GM04504 (cell line): ENCODE results near the gene FAM13C.

Experiments used
- DNase-seq: peaks from one replicate; pipeline ENCODE4 v3.0.0-alpha.2; 2012; ENCODE audit warnings: low read depth

FAM13C gene

DNA sequence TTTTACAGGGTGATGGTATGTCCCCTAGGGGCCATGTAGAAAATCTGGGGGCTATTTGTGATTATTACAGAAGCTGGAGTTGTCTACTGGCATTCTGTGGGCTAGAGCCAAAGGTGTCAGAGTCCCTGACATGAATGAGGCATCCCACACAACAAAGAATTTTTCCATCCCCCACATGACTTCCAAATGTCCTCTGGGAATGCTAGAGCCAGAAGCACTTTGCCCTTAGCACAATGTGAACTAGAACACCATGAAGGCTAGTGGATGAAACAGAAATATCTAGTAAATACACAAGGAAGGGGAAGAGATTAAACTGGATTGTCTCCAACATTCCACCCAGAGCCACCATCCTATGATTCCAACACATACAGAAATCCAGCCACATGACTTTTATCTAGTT, 46.9 kb downstream of the FAM13C start:
- no peak for DNase-seq

- DNase-seq = no peak
Observed at GRCh38 chr10:59314268-59314667, 48.1 kb downstream of the FAM13C start.

DNA sequence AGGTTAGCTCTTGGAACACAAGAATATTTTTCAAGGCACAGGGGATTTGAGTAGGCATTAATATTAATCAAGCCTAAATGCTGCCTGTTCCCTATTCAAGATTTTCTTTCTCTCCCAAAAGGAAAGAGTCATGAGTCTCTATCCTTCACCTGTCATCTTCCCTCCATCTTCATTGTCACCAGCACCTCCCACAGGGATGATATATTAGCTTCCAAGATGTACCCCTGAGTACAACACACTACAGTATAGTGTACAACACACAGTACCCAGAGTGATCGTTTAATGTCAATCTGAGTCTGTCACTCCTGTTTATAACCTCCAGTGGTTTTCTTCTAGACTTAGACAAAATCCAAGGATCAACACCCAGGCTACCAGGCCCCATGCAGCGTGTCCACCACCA, 50.1 kb downstream of the FAM13C start:
- DNase-seq = no peak

DNA sequence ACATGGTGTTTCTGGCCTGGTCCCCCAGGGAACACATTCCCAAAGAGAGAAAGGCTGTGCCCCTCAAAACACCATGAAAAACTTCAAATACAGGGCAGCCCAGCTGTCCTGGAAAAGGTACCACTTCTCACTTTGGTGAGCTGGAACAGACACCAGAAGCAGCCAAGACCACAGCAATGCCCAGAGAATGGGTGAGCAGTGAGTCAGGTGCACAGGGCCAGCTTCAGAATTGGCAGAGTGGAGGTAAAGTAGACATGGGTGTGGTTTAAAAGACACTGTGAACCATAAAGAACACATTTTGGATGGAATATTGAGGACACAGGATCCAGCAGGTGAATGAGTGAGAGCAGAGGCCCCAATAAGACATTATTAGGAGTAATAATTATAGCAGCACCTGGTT, 51.3 kb downstream of the FAM13C start:
- DNase-seq = no peak

- DNase-seq = no peak
Observed at GRCh38 chr10:59310324-59310914, 51.9 kb downstream of the FAM13C start.

DNA sequence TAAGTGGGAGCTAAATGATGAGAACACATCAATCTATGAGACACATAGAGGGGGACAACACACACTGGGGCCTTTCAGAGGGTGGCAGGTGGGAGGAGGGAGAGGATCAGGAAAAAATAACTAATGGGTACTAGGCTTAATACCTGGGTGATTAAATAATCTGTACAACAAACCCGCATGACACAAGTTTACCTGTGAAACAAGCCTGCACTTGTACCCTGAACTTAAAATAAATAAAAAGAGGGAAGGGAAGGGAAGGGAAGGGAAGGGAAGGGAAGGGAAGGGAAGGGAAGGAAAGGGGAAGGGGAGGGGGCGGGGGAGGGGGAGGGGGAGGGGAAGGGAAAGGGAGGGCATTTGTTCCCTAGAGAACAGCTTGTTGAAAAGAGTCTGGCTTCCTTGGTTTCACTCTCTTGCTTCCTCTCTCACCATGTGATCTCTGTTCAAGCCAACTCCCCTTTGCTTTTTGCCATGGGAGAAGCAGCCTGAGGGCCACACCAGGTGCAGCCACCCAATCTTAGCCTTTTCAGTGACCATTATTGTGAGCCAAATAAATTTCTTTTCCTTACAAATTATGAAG, 57.7 kb downstream of the FAM13C start:
- DNase-seq = no peak

DNA sequence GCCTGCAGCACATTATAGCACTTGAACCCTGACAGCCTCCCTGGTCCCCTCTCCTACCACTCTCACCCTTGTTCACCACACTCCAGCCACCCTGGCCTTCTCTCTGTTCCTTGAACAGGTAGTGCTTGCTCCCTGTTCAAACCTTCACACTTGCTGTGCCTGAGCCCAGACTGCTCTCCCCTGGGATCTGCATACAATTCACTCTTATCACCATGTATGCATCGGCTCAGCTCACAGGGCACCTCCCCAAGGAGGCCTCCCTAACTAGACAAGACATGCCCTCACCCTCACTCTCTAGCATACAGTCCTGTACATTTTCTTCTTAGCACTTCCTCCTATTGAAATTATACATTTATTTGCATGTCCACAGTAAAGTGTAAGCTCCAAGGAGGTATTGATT, 59.3 kb downstream of the FAM13C start:
- no peak for DNase-seq

DNA sequence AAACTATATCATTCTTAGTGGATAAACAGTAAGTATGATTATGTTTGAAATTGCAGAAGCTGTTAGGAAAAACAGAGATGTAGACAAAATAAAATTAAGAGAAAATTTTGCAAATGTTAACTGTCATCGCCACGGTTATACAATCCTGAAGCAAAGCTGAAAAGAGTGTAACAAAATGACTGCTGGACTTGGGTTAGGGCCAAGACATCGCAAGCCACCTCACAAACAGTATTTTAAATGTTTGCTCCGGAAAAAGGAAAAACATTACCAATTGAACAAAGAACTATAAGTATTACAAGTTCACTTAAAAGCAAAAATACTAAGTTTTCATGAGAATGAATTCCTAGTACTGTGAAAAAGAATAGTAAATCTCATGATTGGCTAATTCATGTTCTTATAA, 60.0 kb downstream of the FAM13C start:
- no peak for DNase-seq

- no peak for DNase-seq
Observed at GRCh38 chr10:59301067-59301754, 61.1 kb downstream of the FAM13C start.

GRCh38 chr10:59300386-59300785, 62.0 kb downstream of the FAM13C start:
- no peak for DNase-seq

DNA sequence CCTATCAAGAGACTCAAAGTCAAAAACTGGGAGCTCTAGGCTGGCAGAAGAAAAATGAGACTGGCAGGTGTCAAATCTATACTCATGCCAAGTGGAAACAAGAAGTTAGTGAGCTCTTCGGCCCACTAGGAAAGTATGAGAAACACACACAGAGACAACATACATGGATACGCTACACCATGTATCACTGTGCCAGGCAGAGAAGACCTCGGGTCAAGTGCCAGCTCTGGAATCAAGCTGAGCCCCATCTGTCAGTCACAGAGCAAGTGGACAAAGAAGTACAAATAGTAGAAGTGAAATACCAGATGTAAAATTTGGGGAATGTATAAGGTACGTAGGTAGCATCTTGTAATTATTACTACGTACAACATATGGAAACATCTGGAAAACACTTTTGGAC, 62.4 kb downstream of the FAM13C start:
- DNase-seq = no peak

DNA sequence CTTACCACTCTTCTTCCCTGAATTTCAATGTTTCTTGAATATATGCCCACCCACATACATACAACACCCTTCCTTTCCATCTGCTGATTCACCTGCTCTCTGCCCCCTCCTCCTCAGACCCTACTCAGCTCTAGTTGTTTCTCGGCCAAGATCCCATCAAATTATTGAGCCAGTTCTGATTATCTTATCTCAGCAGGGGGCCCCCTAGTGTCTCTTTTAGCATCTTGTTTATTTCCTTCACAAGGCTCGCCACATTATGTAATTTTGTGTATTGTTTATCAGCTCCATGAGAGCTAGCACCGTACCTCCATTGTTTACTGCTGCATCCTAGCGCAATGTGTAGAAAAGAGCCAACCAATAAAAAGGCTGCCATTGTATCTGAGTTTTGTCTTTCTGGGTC, 71.9 kb downstream of the FAM13C start:
- DNase-seq = no peak

DNA sequence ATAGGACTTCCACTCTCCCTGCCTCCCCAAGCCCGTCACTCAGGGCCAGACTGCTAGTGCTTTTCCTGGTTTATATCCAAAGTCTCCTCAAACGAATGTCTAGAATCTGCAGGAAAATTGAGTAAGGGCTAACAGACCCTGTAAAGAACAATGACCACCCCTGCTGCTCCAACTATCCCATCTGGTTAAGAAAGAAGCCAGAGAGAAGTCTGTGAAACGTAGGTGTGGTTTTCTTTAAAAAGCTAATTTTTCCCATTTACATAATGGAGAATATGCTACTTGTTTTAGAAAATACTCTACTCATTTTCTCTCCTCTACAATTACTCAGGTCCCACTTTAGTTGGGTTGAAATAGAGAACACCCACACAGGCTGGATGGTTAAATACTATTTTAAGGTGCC, 72.5 kb downstream of the FAM13C start:
- no peak for DNase-seq

DNA sequence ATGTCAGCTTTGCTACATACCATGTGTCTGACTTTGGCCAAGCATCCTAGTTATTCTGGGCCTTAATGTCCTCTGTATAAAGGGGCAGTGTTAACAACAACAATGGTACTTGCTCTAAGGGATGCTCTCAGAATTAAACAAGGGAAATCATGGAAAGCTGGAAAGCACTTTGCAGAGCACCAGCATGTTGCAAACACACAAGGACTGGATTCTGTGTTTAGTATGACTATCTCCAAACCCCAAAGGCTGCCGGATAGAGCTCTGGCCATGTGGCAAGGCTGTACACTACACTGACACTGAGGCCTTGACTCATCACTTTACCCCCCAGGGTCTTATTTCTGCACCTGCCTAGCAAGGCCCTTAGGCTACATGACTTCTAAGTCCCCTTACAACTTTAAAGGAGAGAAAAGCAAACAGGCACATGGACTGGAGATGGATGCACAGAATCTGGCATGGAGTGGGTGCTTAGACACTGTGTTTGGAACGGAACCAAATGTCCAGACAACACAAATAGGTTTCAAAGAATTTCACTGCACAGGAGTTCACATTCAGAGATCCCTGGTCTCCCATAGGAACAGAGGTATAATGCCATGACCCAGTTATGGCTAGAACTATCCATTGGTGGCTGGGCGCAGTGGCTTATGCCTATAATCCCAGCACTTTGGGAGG, 74.6 kb downstream of the FAM13C start:
- DNase-seq = no peak

DNA sequence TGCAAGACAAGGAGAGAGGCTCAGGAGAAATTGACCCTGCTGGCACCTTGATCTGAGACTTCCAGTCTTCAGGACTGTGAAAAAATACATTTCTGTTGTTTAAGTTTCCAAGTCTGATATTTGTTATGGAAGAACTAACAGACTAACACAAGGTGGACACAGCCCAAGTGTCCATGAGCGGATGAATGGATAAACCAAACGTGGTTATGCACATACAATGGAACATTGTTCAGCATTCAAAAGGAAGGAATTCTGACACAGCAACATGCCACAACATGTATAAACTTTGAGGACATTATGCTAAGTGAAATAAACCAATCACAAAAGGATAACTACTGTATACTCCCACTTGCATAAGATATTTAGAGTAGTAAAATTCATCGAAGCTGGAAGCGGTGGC, 76.5 kb downstream of the FAM13C start:
- no peak for DNase-seq

DNA sequence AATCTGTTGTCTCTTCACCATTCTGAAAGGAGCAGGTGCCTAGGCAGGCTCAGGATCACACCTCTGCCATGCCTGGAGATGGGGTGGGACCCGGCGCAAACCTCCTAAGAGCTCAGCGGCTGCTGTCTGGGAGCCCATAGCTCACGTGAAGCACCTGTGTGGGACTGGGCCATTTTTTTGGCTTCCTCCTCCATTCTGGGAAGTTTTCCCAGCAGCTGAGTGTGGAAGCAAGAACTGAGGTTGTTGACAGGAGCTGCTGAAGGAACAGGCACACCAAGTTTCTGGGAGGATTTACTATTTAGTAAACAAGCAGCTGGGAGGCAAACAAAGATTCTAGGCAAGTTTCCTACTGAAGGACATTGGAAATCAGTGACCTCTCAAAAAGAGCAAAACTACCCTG, 77.3 kb downstream of the FAM13C start:
- DNase-seq = no peak

- no peak for DNase-seq
Observed at GRCh38 chr10:59284118-59284975, 78.0 kb downstream of the FAM13C start.

- DNase-seq = no peak
Observed at GRCh38 chr10:59283456-59284091, 78.8 kb downstream of the FAM13C start.

- no peak for DNase-seq
Observed at GRCh38 chr10:59281861-59282260, 80.5 kb downstream of the FAM13C start.

- DNase-seq = no peak
Observed at GRCh38 chr10:59279991-59280505, 82.3 kb downstream of the FAM13C start.

- no peak for DNase-seq
Observed at GRCh38 chr10:59279476-59279875, 82.9 kb downstream of the FAM13C start.

DNA sequence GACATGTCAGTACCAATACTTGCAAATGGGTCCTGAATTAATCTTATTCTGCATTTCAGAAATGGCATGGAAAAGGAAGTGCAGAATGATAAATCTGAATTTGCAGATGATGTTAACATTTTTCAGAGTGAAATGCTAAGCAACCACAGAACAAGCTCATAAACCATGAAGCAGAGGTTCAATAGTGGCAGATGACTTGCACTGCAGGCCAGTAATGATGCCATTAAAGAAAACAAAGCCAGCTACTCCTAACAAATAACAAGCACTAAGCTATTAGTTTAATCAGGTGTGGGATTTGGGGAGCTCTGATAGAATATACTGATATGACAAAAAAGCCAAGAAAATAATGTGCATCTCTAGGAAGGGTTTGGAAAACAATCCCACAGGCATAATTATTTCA, 85.4 kb downstream of the FAM13C start:
- no peak for DNase-seq
